ENCODE results near the gene MRC2.

DNA sequence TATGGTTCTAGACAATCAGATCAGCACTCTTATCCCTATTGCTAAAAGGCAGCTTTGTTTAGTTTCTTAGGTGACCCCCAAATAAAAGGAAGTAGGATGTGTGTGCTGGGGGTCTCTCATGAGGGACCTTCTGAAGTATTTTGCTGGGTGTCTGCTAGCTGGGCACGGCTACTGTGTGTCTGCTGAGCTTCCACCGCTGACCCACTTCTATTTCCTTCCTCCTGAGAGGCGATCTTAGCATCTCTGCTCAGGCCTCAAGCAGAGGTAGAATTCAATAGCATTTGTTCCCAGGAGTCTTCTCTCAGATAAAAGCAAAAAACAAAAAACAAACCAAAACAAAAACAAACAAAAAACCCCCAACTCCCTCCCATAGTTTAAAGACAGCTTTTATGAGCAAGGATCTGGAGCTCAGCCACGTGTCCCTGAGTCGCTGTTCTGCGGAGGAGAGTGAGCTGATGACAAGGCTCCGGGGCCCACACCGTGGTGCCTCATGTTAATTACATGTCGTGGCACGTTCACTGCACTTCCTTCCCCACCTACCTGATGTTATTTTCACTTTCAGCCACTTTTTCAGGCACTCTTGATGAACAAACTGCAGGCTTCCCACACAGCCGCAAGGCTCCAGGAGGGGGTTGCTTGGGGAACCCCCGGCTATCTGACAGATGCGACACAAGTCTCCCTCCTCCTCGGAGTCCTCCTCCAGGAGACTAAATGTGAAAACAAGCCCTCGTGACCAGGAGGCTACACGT lies 97.1 kb downstream of the MRC2 start:
- TF ChIP-seq POLR3A (IDR thresholded peaks at IDR 0.05; ENCODE audit: borderline replicate concordance, extremely low read depth, insufficient read depth, insufficient read length) (no peak), EZH2 (IDR thresholded peaks at IDR 0.05; ENCODE audit: borderline replicate concordance, low read depth, low read length) (no peak), FOXP4 (CRISPR knock-in tag; IDR thresholded peaks at IDR 0.05; ENCODE audit: borderline replicate concordance) (no peak), CHD1 (IDR thresholded peaks at IDR 0.05; ENCODE audit: low read length) (no peak), JUNB (CRISPR knock-in tag; conservative IDR thresholded peaks at IDR 0.05) (no peak), SMARCE1 (IDR thresholded peaks at IDR 0.05) (no peak), FOXA1 (IDR thresholded peaks at IDR 0.05; ENCODE audit: borderline replicate concordance) (no peak), MYBL2 (IDR thresholded peaks at IDR 0.05; ENCODE audit: low read depth) (no peak), MYBL2 (CRISPR knock-in tag; IDR thresholded peaks at IDR 0.05; ENCODE audit: borderline replicate concordance) (no peak), TFAM (CRISPR knock-in tag; conservative IDR thresholded peaks at IDR 0.05) (no peak)
- TF ChIP-seq, protein P1, sequence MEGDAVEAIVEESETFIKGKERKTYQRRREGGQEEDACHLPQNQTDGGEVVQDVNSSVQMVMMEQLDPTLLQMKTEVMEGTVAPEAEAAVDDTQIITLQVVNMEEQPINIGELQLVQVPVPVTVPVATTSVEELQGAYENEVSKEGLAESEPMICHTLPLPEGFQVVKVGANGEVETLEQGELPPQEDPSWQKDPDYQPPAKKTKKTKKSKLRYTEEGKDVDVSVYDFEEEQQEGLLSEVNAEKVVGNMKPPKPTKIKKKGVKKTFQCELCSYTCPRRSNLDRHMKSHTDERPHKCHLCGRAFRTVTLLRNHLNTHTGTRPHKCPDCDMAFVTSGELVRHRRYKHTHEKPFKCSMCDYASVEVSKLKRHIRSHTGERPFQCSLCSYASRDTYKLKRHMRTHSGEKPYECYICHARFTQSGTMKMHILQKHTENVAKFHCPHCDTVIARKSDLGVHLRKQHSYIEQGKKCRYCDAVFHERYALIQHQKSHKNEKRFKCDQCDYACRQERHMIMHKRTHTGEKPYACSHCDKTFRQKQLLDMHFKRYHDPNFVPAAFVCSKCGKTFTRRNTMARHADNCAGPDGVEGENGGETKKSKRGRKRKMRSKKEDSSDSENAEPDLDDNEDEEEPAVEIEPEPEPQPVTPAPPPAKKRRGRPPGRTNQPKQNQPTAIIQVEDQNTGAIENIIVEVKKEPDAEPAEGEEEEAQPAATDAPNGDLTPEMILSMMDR (IDR thresholded peaks at IDR 0.05 in 2 of 3, conservative IDR thresholded peaks at IDR 0.05 in 1 of 3; ENCODE audit: insufficient read depth in 2 of 3, low read depth in 1 of 3, low read length in 3 of 3), result no peak
- TF ChIP-seq, protein P2, sequence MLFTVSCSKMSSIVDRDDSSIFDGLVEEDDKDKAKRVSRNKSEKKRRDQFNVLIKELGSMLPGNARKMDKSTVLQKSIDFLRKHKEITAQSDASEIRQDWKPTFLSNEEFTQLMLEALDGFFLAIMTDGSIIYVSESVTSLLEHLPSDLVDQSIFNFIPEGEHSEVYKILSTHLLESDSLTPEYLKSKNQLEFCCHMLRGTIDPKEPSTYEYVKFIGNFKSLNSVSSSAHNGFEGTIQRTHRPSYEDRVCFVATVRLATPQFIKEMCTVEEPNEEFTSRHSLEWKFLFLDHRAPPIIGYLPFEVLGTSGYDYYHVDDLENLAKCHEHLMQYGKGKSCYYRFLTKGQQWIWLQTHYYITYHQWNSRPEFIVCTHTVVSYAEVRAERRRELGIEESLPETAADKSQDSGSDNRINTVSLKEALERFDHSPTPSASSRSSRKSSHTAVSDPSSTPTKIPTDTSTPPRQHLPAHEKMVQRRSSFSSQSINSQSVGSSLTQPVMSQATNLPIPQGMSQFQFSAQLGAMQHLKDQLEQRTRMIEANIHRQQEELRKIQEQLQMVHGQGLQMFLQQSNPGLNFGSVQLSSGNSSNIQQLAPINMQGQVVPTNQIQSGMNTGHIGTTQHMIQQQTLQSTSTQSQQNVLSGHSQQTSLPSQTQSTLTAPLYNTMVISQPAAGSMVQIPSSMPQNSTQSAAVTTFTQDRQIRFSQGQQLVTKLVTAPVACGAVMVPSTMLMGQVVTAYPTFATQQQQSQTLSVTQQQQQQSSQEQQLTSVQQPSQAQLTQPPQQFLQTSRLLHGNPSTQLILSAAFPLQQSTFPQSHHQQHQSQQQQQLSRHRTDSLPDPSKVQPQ (CRISPR knock-in tag; IDR thresholded peaks at IDR 0.05; ENCODE audit: borderline replicate concordance), result no peak

Measured in K562 (cell line).